Measurements from ENCODE around the gene NUP98.

The NUP98 gene

GRCh38 chr11:3835751-3836150, 38.4 kb upstream of the NUP98 start:
- Histone ChIP-seq H3K9me3 (ENCODE audit: control insufficient read depth in 2 of 2, low read length in 2 of 2) (no peaks in the 10 kb centered on the region), H3K27ac (ENCODE audit: low read length) (no peak overlapping the region), H3K27me3 (ENCODE audit: control insufficient read depth in 1 of 2, insufficient read depth in 2 of 2, low read length in 2 of 2) (no peaks in the 10 kb centered on the region), H3K4me1 (ENCODE audit: control insufficient read depth, insufficient read depth, low read length) (peaks cover 35% of the 10 kb centered on the region), H3K36me3 (ENCODE audit: control insufficient read depth in 2 of 2, insufficient read depth in 2 of 2, low read length in 2 of 2) (peaks cover 3 to 12% of the 10 kb centered on the region in 2 donors), H3K4me3 (ENCODE audit: low read length in 2 of 2) (no peak overlapping the region), H3K9ac (ENCODE audit: low read length in 2 of 2) (no peak overlapping the region)

GRCh38 chr11:3834664-3835461, 37.5 kb upstream of the NUP98 start:
- Histone ChIP-seq H3K9me3 (ENCODE audit: control insufficient read depth in 2 of 2, low read length in 2 of 2) (no peaks in the 10 kb centered on the region), H3K4me1 (ENCODE audit: control insufficient read depth, insufficient read depth, low read length) (peaks cover 31% of the 10 kb centered on the region), H3K36me3 (ENCODE audit: control insufficient read depth in 2 of 2, insufficient read depth in 2 of 2, low read length in 2 of 2) (peaks cover 8 to 14% of the 10 kb centered on the region in 2 donors), H3K27ac (ENCODE audit: low read length) (no peak overlapping the region), H3K9ac (ENCODE audit: low read length in 2 of 2) (no peak overlapping the region), H3K27me3 (ENCODE audit: control insufficient read depth in 1 of 2, insufficient read depth in 2 of 2, low read length in 2 of 2) (no peaks in the 10 kb centered on the region), H3K4me3 (ENCODE audit: low read length in 2 of 2) (no peak overlapping the region)

- Histone ChIP-seq H3K36me3 (ENCODE audit: control insufficient read depth in 2 of 2, insufficient read depth in 2 of 2, low read length in 2 of 2) (peaks cover 8 to 15% of the 10 kb centered on the region in 2 donors), H3K4me1 (ENCODE audit: control insufficient read depth, insufficient read depth, low read length) (peaks cover 26% of the 10 kb centered on the region), H3K27me3 (ENCODE audit: control insufficient read depth in 1 of 2, insufficient read depth in 2 of 2, low read length in 2 of 2) (no peaks in the 10 kb centered on the region), H3K9ac (ENCODE audit: low read length in 2 of 2) (no peak overlapping the region), H3K27ac (ENCODE audit: low read length) (no peak overlapping the region), H3K4me3 (ENCODE audit: low read length in 2 of 2) (no peak overlapping the region), H3K9me3 (ENCODE audit: control insufficient read depth in 2 of 2, low read length in 2 of 2) (no peaks in the 10 kb centered on the region)
Observed at GRCh38 chr11:3834349-3834663, 37.0 kb upstream of the NUP98 start.

GRCh38 chr11:3833449-3833848, 36.1 kb upstream of the NUP98 start:
- H3K27ac ChIP-seq (ENCODE audit: low read length), result no peak overlapping the region
- H3K27me3 ChIP-seq (ENCODE audit: control insufficient read depth in 1 of 2, insufficient read depth in 2 of 2, low read length in 2 of 2), result no peaks in the 10 kb centered on the region
- peaks cover 8 to 15% of the 10 kb centered on the region in 2 donors for H3K36me3 ChIP-seq (ENCODE audit: control insufficient read depth in 2 of 2, insufficient read depth in 2 of 2, low read length in 2 of 2)
- no peak overlapping the region for H3K9ac ChIP-seq (ENCODE audit: low read length in 2 of 2)
- H3K4me1 ChIP-seq (ENCODE audit: control insufficient read depth, insufficient read depth, low read length), result peaks cover 20% of the 10 kb centered on the region
- H3K4me3 ChIP-seq (ENCODE audit: low read length in 2 of 2), result no peak overlapping the region
- no peaks in the 10 kb centered on the region for H3K9me3 ChIP-seq (ENCODE audit: control insufficient read depth in 2 of 2, low read length in 2 of 2)

GRCh38 chr11:3832816-3833215, 35.5 kb upstream of the NUP98 start:
- no peak overlapping the region for H3K4me3 ChIP-seq (ENCODE audit: low read length in 2 of 2)
- no peak overlapping the region for H3K27ac ChIP-seq (ENCODE audit: low read length)
- peaks cover 8 to 16% of the 10 kb centered on the region in 2 donors for H3K36me3 ChIP-seq (ENCODE audit: control insufficient read depth in 2 of 2, insufficient read depth in 2 of 2, low read length in 2 of 2)
- H3K9ac ChIP-seq (ENCODE audit: low read length in 2 of 2), result no peak overlapping the region
- no peaks in the 10 kb centered on the region for H3K27me3 ChIP-seq (ENCODE audit: control insufficient read depth in 1 of 2, insufficient read depth in 2 of 2, low read length in 2 of 2)
- peaks cover 20% of the 10 kb centered on the region for H3K4me1 ChIP-seq (ENCODE audit: control insufficient read depth, insufficient read depth, low read length)
- no peaks in the 10 kb centered on the region for H3K9me3 ChIP-seq (ENCODE audit: control insufficient read depth in 2 of 2, low read length in 2 of 2)

- Histone ChIP-seq H3K4me1 (ENCODE audit: control insufficient read depth, insufficient read depth, low read length) (peaks cover 13% of the 10 kb centered on the region), H3K9ac (ENCODE audit: low read length in 2 of 2) (no peak overlapping the region), H3K9me3 (ENCODE audit: control insufficient read depth in 2 of 2, low read length in 2 of 2) (no peaks in the 10 kb centered on the region), H3K4me3 (ENCODE audit: low read length in 2 of 2) (no peak overlapping the region), H3K27ac (ENCODE audit: low read length) (no peak overlapping the region), H3K36me3 (ENCODE audit: control insufficient read depth in 2 of 2, insufficient read depth in 2 of 2, low read length in 2 of 2) (peaks cover 11 to 24% of the 10 kb centered on the region in 2 donors), H3K27me3 (ENCODE audit: control insufficient read depth in 1 of 2, insufficient read depth in 2 of 2, low read length in 2 of 2) (no peaks in the 10 kb centered on the region)
Observed at GRCh38 chr11:3831378-3832239, 34.3 kb upstream of the NUP98 start.

- Histone ChIP-seq H3K27me3 (ENCODE audit: control insufficient read depth in 1 of 2, insufficient read depth in 2 of 2, low read length in 2 of 2) (no peaks in the 10 kb centered on the region), H3K27ac (ENCODE audit: low read length) (no peak overlapping the region)
Observed at GRCh38 chr11:3830730-3831129, 33.4 kb upstream of the NUP98 start.

GRCh38 chr11:3830088-3830487, 32.7 kb upstream of the NUP98 start:
- Histone ChIP-seq H3K4me3 (ENCODE audit: low read length in 2 of 2) (no peak overlapping the region), H3K27ac (ENCODE audit: low read length) (no peak overlapping the region), H3K36me3 (ENCODE audit: control insufficient read depth in 2 of 2, insufficient read depth in 2 of 2, low read length in 2 of 2) (peaks cover 8 to 32% of the 10 kb centered on the region in 2 donors), H3K4me1 (ENCODE audit: control insufficient read depth, insufficient read depth, low read length) (peaks cover 6% of the 10 kb centered on the region), H3K9ac (ENCODE audit: low read length in 2 of 2) (no peak overlapping the region), H3K9me3 (ENCODE audit: control insufficient read depth in 2 of 2, low read length in 2 of 2) (no peaks in the 10 kb centered on the region), H3K27me3 (ENCODE audit: control insufficient read depth in 1 of 2, insufficient read depth in 2 of 2, low read length in 2 of 2) (no peaks in the 10 kb centered on the region)

More at GRCh38 chr11:3830730-3831129, 33.4 kb upstream of the NUP98 start:
- Histone ChIP-seq H3K4me3 (ENCODE audit: low read length in 2 of 2) (no peak overlapping the region), H3K9me3 (ENCODE audit: control insufficient read depth in 2 of 2, low read length in 2 of 2) (no peaks in the 10 kb centered on the region), H3K36me3 (ENCODE audit: control insufficient read depth in 2 of 2, insufficient read depth in 2 of 2, low read length in 2 of 2) (peaks cover 11 to 31% of the 10 kb centered on the region in 2 donors), H3K9ac (ENCODE audit: low read length in 2 of 2) (no peak overlapping the region), H3K4me1 (ENCODE audit: control insufficient read depth, insufficient read depth, low read length) (peaks cover 8% of the 10 kb centered on the region)

- Histone ChIP-seq H3K4me1 (ENCODE audit: control insufficient read depth, insufficient read depth, low read length) (peaks cover 4% of the 10 kb centered on the region), H3K36me3 (ENCODE audit: control insufficient read depth in 2 of 2, insufficient read depth in 2 of 2, low read length in 2 of 2) (peaks cover 8 to 35% of the 10 kb centered on the region in 2 donors), H3K27me3 (ENCODE audit: control insufficient read depth in 1 of 2, insufficient read depth in 2 of 2, low read length in 2 of 2) (no peaks in the 10 kb centered on the region), H3K27ac (ENCODE audit: low read length) (no peak overlapping the region), H3K9ac (ENCODE audit: low read length in 2 of 2) (no peak overlapping the region), H3K4me3 (ENCODE audit: low read length in 2 of 2) (no peak overlapping the region), H3K9me3 (ENCODE audit: control insufficient read depth in 2 of 2, low read length in 2 of 2) (no peaks in the 10 kb centered on the region)
Observed at GRCh38 chr11:3827434-3828186, 30.3 kb upstream of the NUP98 start.

- H3K4me1 ChIP-seq (ENCODE audit: control insufficient read depth, insufficient read depth, low read length), result peaks cover 1% of the 10 kb centered on the region
- H3K9ac ChIP-seq (ENCODE audit: low read length in 2 of 2), result no peak overlapping the region
- H3K36me3 ChIP-seq (ENCODE audit: control insufficient read depth in 2 of 2, insufficient read depth in 2 of 2, low read length in 2 of 2), result peaks cover 8 to 31% of the 10 kb centered on the region in 2 donors
- H3K27ac ChIP-seq (ENCODE audit: low read length), result no peak overlapping the region
- H3K9me3 ChIP-seq (ENCODE audit: control insufficient read depth in 2 of 2, low read length in 2 of 2), result no peaks in the 10 kb centered on the region
- H3K27me3 ChIP-seq (ENCODE audit: control insufficient read depth in 1 of 2, insufficient read depth in 2 of 2, low read length in 2 of 2), result no peaks in the 10 kb centered on the region
- H3K4me3 ChIP-seq (ENCODE audit: low read length in 2 of 2), result no peak overlapping the region
Observed at GRCh38 chr11:3826721-3827120, 29.4 kb upstream of the NUP98 start.
